Measurements from ENCODE around the gene PTH2R.
"Not testable (repeated sequence)": the region's sequence is repeated elsewhere in the genome, so short reads cannot be mapped to it uniquely, and the experiment has no call there.

Gene PTH2R

DNA sequence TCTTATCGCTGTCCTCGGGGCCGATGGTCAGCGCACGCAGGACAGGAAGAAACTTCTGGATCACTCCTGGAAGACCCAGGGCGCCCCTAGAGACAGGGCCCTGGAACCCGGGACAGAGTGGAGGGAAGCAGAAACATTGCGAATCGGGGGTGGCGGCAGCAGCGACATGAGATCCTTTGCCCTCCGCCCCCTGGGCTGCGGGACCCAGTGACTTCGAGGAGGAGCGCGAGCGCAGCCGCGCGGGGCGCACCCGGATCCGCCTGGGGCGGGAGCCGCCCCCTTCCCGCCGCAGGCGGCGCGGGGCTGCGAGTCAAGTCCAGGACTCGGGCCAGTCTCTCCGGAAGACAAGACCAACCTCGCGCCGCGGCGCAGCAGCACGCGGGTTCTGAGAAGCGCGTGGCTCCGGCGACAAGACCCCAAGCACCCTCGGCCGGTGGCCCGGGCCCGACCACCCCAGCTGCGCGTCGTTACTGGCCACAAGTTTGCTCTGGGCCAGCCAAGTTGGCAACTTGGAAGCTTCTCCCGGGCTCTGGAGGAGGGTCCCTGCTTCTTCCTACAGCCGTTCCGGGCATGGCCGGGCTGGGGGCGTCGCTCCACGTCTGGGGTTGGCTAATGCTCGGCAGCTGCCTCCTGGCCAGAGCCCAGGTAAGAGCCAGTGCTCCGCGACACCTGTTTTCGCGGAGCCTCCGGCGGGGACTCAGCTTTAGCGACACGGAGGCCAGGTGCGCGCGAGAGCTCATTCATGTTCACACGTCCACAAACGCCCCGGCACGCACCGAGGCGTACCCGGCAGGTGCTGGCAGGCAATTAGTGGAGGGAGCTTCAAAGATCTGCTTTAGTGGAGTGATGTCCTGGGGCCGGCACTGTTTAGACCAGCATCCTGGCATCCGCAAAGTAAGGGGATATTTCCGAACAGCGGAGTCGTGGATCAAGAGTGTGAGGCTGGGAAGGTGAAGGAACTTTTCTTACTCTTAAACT, at the start of gene PTH2R:
Gene PTH2R, plus strand, starts transcription at position 319 of the 978 bp plus-strand sequence. Its CDS starts 252 bp downstream, at position 571.
- no peak for DNase-seq

GRCh38 chr2:208356846-208357574, 49.6 kb upstream of the PTH2R start:
- no peak for DNase-seq

- no peak for DNase-seq
These were observed 47.6 kb upstream of the PTH2R start for GRCh38 chr2:208358758-208359631.

GRCh38 chr2:208359632-208359986, 47.0 kb upstream of the PTH2R start:
- DNase-seq: no peak

GRCh38 chr2:208360259-208361076, 46.1 kb upstream of the PTH2R start:
- DNase-seq: no peak

GRCh38 chr2:208361077-208361441, 45.5 kb upstream of the PTH2R start:
- DNase-seq: no peak

GRCh38 chr2:208363485-208363884, 43.1 kb upstream of the PTH2R start:
- DNase-seq: no peak

GRCh38 chr2:208366215-208367127, 40.1 kb upstream of the PTH2R start:
- DNase-seq: no peak

DNA sequence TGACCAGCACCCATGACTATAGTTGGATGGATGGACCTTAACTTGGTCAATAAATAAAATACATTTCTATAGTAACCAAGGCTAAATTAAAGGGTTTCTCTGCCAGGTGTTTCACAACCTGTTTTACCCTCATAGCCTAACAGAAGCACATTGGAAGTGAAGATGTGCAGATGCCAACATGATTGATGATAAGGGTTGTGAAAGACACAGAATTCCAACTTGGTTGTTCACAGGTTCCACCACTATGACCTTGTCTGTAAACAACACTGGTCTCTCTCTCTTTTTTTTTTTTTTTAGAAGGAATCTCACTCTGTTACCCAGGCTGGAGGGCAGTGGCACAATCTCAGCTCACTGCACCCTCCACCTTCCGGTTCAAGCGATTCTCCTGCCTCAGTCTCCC, 37.5 kb upstream of the PTH2R start:
- no peak for DNase-seq

DNA sequence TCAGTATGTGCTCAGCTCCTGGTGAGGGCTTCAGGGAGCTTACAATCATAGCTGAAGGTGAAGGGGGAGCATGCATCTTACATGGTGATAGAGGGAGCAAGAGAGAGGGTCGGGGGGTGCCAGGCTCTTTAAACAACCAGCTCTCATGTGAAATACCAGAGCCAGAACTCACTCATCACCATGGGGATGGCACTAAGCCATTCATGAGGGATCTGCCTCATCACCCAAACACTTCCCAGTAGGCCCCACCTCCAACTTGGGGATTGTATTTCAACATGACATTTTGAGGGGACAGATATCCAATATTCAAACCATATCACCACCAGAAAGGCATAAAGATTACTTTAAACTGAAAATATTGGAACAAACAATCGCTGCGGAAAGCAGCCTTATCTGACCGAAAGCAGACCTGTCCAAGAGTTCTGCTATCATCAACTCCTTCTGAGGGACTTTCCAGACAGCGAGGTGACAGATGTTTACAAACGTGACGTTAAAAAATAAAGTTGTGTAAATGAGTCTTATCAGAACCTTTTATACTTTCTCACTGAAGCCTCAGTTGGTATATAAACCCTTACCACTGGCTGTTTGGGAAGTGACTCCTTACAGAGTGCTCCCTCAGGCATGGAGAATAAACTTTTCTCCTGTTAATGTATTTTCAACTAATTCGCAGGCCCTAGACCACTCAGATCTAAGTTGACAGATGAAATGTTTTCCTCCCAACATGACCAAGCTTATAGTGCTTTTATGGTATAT, 35.5 kb upstream of the PTH2R start:
- DNase-seq: no peak

DNA sequence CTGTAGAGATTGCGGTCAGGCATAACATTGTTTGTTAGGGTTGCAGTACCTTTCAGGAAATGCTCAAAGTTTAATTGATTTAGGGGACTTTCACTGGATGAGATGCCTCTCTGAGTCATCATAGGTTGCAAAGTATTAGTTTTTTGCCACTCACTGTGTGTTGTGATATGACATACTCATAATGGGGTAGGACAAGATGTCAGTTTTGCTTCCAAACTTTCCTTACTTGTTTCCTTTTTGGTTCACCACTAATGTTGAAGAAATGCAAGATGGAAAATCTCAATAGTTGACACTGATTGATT, 35.0 kb upstream of the PTH2R start:
- no peak for DNase-seq

DNA sequence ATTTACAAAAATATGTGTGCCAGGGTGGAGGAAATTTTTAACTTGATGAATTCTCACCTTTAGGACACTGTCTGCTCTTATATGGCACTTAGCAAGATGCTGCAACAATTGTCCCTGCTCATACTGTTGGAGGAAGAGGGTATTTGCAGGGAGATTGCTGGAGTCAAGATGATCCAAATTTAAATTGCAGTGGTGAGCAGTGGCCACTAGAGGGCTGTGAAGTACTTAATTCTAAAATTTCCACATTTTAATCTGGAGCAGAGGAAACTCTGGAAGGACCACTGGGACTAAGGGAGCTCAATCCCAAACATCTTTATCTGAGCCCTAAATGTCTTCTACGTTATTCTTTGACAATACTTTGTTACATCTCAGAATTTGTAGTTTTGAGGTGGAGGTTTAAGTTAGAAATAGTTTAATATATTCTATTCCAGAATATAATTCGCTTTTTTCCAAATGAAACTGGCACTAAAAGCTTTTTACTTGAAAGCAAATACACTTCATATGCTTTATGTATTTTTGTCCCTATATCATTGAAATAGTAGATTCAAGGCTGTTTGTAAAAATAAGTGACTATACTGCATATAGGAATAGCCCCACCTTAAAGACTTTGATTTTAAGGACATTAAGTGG, 33.0 kb upstream of the PTH2R start:
- DNase-seq: peak; percentile 60

GRCh38 chr2:208375491-208376068, 31.0 kb upstream of the PTH2R start:
- DNase-seq: no peak

DNA sequence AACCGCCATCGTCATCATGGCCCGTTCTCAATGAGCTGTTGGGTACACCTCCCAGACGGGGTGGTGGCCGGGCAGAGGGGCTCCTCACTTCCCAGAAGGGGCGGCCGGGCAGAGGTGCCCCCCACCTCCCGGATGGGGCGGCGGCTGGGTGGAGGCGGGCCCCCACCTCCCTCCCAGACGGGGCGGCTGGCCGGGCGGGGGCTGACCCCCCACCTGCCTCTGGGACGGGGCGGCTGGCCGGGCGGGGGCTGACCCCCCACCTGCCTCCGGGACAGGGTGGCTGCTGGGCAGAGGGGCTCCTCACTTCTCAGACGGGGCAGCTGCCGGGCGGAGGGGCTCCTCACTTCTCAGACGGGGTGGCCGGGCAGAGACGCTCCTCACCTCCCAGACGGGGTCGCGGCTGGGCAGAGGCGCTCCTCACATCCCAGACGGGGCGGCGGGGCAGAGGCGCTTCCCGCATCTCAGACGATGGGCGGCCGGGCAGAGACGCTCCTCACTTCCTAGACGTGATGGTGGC, 29.2 kb upstream of the PTH2R start:
- DNase-seq: not testable (repeated sequence)

DNA sequence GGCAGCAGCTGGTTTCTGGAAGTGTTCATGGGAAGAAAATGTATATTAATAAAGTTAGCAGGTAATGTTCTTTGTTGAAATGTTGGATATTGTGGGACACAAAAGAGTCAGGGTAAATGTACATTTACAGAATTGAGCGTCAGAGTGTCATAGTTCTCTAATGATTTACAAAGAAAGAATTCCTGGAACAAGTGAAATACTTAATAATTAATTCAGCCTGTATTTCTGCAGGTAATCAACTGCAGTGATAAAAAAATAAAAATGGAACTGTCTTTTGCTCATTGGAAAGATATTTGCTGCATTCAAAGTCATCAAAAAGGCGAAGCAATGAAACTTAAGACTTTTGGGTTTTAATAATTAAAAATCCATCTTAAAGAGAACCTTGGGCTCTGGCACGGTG, 27.4 kb upstream of the PTH2R start:
- no peak for DNase-seq

GRCh38 chr2:208384637-208385036, 22.0 kb upstream of the PTH2R start:
- no peak for DNase-seq

- no peak for DNase-seq
These were observed 20.1 kb upstream of the PTH2R start for GRCh38 chr2:208386541-208386940.

DNA sequence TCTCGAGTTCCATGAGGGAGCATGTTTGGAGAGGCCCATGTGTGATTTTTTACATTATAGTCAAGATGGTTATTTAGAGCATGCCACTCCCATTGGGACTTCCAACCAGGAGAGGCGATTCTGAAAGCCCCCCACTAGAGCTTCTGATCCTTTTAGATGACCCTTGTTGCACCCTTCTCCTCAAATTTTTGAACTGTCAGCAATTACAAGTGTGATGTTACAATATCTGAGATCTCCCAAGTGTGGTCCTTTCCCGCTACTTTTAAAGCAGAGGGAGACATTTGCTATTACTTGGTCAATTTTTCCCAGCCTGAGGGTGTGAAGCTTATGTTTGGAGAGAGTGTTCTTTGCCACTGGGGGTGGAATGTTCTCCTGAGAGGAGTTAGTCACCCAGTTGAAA, 16.7 kb upstream of the PTH2R start:
- no peak for DNase-seq

DNA sequence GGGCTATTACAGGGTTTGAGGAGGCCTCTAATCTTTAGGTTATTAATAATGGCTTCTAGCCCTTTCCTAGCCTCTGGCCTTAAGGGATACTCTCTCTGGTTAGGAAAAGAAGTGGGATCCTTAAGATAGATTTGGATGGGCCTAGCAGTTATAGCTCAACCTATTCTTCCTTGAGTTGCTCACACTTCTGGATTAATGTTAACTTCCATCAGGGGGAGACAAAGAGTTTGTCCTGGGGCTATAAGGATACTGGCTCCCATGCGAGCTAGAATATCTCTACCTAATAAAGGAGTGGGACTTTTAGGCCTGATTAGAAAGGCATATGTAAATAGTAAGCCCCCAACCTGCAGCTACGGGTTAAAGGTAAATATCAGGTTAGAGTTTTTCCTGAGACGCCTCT, 14.3 kb upstream of the PTH2R start:
- DNase-seq: no peak
